GM12801 (cell line): ENCODE measurements around the gene USP49.

Experiments
- CTCF ChIP-seq: IDR thresholded peaks from one replicate; pipeline ENCODE4 v1.5.1; 2011; ENCODE audit warnings: control low read depth; ENCODE audit not compliant: insufficient read length; ENCODE audit errors: extremely low read depth

The USP49 gene

GRCh38 chr6:41741625-41742490, 153.3 kb downstream of the USP49 start:
- TF ChIP-seq CTCF = no peak

- TF ChIP-seq CTCF = no peak
These were observed 154.6 kb downstream of the USP49 start for GRCh38 chr6:41740366-41741162.
